ENCODE results near the gene ZNF385C. TPM values are rescaled to one million over a fixed set of nuclear protein-coding genes. Genes with fewer than 3 reads are reported as not detected.

Gene ZNF385C
- polyA plus RNA-seq, 3 donors from 2014 or later: 0.44 TPM; not detected in 2

- peaks cover 5 to 10% (median 6%) of the 10 kb centered on the region in 3 donors for H3K27me3 Mint-ChIP-seq (ENCODE audit: low read depth in 3 of 3)
Measured at GRCh38 chr17:42092939-42093338, 5.3 kb downstream of the ZNF385C start.

GRCh38 chr17:42090964-42091790 is 7.1 kb downstream of the ZNF385C start:
- Mint-ChIP-seq H3K36me3 (no peaks in the 10 kb centered on the region), H3K4me1 (no peaks in the 10 kb centered on the region), H3K27me3 (ENCODE audit: low read depth in 3 of 3) (peaks cover 0 to 8% (median 3%) of the 10 kb centered on the region in 3 donors), H3K4me3 (no peak overlapping the region), H3K27ac (no peak overlapping the region), H3K9me3 (no peaks in the 10 kb centered on the region)
- no peak for DNase-seq

More at GRCh38 chr17:42092939-42093338, 5.3 kb downstream of the ZNF385C start:
- Mint-ChIP-seq H3K4me3 (no peak overlapping the region), H3K36me3 (no peaks in the 10 kb centered on the region), H3K4me1 (no peaks in the 10 kb centered on the region), H3K27ac (no peak overlapping the region), H3K9me3 (no peaks in the 10 kb centered on the region)
- DNase-seq: no peak

DNA sequence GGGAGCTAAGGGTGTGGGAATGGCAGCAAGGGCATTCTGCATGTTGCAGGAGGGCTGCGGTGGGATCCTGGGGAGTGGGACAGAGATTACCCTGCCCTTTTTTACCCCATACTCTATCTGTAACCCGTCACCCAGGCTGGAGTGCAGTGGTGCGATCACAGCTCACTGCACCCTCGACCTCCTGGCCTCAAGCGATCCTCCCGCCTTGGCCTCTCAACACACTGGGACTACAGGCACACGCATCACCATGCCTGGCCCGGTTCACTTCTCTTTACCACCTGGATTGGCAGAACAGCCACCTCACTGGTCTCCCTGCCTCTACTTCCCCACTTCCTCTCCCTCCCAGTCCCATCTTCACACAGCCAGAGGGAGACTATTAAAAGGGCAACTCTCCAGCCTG is 9.5 kb downstream of the ZNF385C start:
- Mint-ChIP-seq H3K27me3 (ENCODE audit: low read depth in 3 of 3) (peaks cover 0 to 5% (median 0%) of the 10 kb centered on the region in 3 donors), H3K4me3 (no peak overlapping the region), H3K27ac (no peak overlapping the region), H3K36me3 (no peaks in the 10 kb centered on the region), H3K9me3 (no peaks in the 10 kb centered on the region), H3K4me1 (no peaks in the 10 kb centered on the region)
- no peak for DNase-seq

DNA sequence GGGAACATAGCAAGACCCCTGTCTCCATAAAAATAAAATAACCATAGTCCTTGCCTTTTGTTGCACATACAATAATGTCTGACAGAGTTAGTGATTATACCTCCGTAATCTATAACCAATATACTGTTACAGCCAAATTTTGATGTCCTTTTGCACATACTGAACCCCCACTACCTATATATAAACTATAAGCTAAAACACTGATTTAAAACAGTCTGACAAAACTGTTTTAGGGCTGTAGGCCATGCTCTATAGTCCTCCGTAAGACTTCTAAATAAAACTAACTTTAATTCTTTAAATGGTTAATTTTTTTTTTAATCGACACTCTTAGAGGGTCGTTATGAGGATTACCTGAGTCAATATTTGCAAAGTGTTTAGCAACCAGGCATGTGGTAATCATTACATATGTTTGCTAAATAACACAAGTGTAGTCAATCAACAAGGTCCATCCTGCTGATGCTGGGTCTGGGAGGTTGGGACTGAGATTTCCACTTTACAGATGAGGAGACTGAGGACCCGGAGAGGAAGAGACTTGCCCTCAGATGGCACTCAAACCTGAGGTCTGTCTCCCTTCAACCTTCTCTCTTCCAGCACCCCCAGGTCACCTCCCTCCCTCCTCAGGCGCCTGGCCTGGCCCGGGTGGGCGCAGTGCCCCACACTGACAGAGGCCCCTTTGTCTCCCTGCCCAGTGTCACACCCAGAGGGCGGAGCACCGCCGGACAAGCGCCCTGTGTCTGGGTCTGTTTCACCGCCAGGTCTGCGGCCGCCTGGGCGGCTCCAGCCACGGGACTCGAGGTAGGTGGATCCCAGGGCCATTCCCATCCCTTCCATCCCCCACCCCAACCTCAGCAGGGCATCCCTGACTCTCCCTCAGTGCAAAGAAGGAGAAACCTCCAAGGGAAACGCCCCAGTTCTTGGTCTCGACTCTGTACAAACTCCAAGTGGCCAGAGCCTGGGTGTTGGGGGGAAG is 10.3 kb downstream of the ZNF385C start:
- Mint-ChIP-seq H3K27me3 (ENCODE audit: low read depth in 3 of 3) (peaks cover 0 to 5% (median 0%) of the 10 kb centered on the region in 3 donors), H3K36me3 (no peaks in the 10 kb centered on the region), H3K27ac (no peak overlapping the region), H3K4me1 (no peaks in the 10 kb centered on the region), H3K4me3 (no peak overlapping the region), H3K9me3 (no peaks in the 10 kb centered on the region)
- no peak for DNase-seq

DNA sequence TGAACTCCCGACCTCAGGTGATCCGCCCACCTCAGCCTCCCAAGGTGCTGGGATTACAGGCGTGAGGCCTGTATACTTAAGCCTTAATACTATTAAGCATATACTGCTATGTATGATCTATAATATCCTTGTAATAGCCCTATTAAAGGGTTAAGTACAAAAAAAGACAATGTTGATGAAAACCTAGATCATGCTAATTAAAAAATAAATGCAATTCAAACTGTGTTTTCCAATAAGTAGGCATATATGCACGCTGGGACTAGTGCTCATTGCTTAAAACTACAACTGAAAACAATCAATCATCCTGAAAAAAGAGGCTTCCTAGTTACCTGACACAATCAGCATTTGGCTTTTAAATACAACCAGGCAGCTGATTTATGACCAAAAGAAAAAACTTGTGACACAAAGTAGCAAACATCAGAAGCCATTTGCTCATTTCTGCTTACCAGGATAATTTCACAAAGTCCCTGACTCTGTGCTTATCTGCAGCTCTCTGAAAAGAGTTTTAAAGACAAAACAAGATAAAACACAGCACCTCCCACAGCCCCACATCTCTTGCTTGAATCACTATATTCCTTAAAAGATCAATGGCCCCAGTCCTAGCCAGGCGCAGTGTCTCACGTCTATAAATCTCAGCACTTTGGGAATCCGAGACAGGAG is 11.1 kb downstream of the ZNF385C start:
- Mint-ChIP-seq H3K27ac (no peak overlapping the region), H3K27me3 (ENCODE audit: low read depth in 3 of 3) (peaks cover 0 to 5% (median 0%) of the 10 kb centered on the region in 3 donors), H3K4me1 (no peaks in the 10 kb centered on the region), H3K36me3 (no peaks in the 10 kb centered on the region), H3K9me3 (no peaks in the 10 kb centered on the region), H3K4me3 (no peak overlapping the region)
- DNase-seq: no peak

GRCh38 chr17:42081516-42082129 is 16.6 kb downstream of the ZNF385C start:
- Mint-ChIP-seq H3K4me1 (no peaks in the 10 kb centered on the region), H3K36me3 (no peaks in the 10 kb centered on the region), H3K9me3 (no peaks in the 10 kb centered on the region), H3K27ac (no peak overlapping the region), H3K4me3 (no peak overlapping the region), H3K27me3 (ENCODE audit: low read depth in 3 of 3) (peaks cover 0 to 3% (median 2%) of the 10 kb centered on the region in 3 donors)
- DNase-seq: no peak

- DNase-seq: no peak
- H3K27ac Mint-ChIP-seq: no peak overlapping the region
- H3K27me3 Mint-ChIP-seq (ENCODE audit: low read depth in 3 of 3): peaks cover 0 to 6% (median 2%) of the 10 kb centered on the region in 3 donors
- H3K9me3 Mint-ChIP-seq: no peaks in the 10 kb centered on the region
- H3K36me3 Mint-ChIP-seq: no peaks in the 10 kb centered on the region
- H3K4me1 Mint-ChIP-seq: no peaks in the 10 kb centered on the region
- H3K4me3 Mint-ChIP-seq: no peak overlapping the region
Measured at GRCh38 chr17:42079541-42079940, 18.7 kb downstream of the ZNF385C start.

- no peaks in the 10 kb centered on the region for H3K9me3 Mint-ChIP-seq
- no peaks in the 10 kb centered on the region for H3K4me1 Mint-ChIP-seq
- no peaks in the 10 kb centered on the region for H3K36me3 Mint-ChIP-seq
- peaks cover 2 to 7% (median 6%) of the 10 kb centered on the region in 3 donors for H3K27me3 Mint-ChIP-seq (ENCODE audit: low read depth in 3 of 3)
- H3K4me3 Mint-ChIP-seq: no peak overlapping the region
- DNase-seq: no peak
- H3K27ac Mint-ChIP-seq: no peak overlapping the region
Measured at GRCh38 chr17:42078396-42079043, 19.8 kb downstream of the ZNF385C start.

GRCh38 chr17:42077755-42078154 is 20.5 kb downstream of the ZNF385C start:
- DNase-seq: no peak
- no peak overlapping the region for H3K27ac Mint-ChIP-seq
- H3K9me3 Mint-ChIP-seq: no peaks in the 10 kb centered on the region
- H3K36me3 Mint-ChIP-seq: no peaks in the 10 kb centered on the region
- H3K4me1 Mint-ChIP-seq: no peaks in the 10 kb centered on the region
- H3K4me3 Mint-ChIP-seq: no peak overlapping the region
- H3K27me3 Mint-ChIP-seq (ENCODE audit: low read depth in 3 of 3): peaks cover 5 to 11% (median 6%) of the 10 kb centered on the region in 3 donors

DNA sequence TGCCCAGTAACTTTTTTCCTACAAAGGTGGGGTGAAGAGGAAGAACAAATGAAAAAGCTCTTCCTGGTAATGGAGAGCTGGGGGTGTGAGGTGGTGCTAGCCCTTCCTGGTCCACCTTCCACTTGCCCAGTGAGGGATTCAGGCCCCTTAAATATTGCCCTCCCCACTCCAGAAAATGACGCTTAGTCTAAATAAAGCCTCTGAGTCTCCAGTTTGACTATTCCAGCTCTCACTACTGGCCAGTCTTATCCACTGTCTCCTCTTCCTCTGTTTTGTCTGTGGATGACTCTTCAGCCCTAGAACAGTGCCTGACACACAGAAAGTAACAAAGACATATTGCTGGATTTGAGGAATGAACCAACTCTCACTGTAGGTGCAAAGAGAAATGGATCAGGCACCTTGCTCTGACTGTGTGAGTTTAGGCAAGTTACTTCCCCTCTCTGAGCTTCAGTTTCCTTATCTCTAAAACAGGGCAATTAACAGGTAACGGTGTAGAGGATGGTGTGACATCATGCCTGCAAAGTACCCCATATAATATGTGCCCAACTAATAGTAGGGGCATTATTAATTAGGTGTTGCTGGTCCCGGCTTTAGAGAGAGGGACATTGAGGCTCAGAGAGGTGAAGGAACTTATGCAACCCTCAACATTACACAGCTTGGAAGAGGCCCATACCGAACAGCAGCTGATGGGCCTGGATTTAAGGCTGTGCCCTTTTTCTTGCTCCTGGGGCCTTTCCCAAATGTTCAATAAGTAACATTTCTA is 21.3 kb downstream of the ZNF385C start:
- no peaks in the 10 kb centered on the region for H3K36me3 Mint-ChIP-seq
- peaks cover 0 to 2% of the 10 kb centered on the region in 2 donors for H3K4me1 Mint-ChIP-seq
- no peak overlapping the region for H3K4me3 Mint-ChIP-seq
- no peaks in the 10 kb centered on the region for H3K9me3 Mint-ChIP-seq
- no peak for DNase-seq
- no peak overlapping the region for H3K27ac Mint-ChIP-seq
- H3K27me3 Mint-ChIP-seq (ENCODE audit: low read depth in 3 of 3): peaks cover 5 to 11% (median 6%) of the 10 kb centered on the region in 3 donors

DNA sequence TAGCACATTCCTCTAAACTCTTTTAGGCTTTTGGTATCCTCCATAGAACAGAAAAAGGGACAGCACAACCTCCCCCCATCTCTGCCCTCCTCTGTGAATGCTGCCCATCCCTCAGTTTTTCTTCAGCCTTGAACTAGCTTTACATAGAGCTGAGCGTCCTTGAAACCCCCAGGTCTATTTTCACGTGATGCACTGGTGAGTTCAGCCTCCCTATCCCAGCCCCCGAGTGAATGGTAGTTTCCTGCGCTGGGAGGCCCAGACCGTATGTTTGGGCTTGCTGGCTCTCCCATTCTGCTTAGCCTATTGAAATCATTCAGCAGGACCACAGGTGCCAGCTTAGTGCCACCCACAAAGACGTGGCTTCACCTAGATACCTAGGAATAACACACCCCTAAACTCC is 22.5 kb downstream of the ZNF385C start:
- DNase-seq: no peak
- no peak overlapping the region for H3K4me3 Mint-ChIP-seq
- H3K27me3 Mint-ChIP-seq (ENCODE audit: low read depth in 3 of 3): peaks cover 5 to 11% (median 6%) of the 10 kb centered on the region in 3 donors
- peaks cover 0 to 4% of the 10 kb centered on the region in 2 donors for H3K4me1 Mint-ChIP-seq
- no peaks in the 10 kb centered on the region for H3K36me3 Mint-ChIP-seq
- H3K27ac Mint-ChIP-seq: no peak overlapping the region
- H3K9me3 Mint-ChIP-seq: no peaks in the 10 kb centered on the region

All from immature natural killer cell (primary cell).